ENCODE results near the gene RANBP3. TPM values are rescaled to one million over a fixed set of nuclear protein-coding genes. Genes with fewer than 3 reads are reported as not detected.
"Not testable (repeated sequence)": the region's sequence is repeated elsewhere in the genome, so short reads cannot be mapped to it uniquely, and the experiment has no call there.

Gene RANBP3
- total RNA-seq, 3 donors from 2014 or later, result 54.4 to 66.2 (median 64.9) TPM

DNA sequence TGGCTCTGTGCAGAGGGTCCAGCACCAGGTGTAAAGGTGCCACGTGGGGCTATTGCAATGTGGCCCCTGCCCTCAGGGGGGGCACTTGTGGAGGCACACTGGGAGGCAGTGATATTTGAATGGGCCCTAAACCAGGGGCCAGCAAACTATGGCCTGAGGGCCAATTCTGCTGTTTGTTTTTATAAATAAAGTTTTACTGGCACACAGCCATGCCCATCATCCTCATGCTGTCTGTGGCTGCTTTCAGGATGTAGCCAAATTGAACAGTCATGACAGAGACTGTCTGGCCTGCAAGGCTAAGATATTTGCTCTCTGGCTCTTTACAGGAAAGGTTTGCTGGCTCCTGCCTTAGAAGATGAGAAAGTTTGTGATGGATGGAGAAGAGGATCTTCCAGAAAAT lies 33.9 kb upstream of the RANBP3 start:
- Histone ChIP-seq H3K4me1 (no peaks in the 10 kb centered on the region), H3K27me3 (no peaks in the 10 kb centered on the region), H3K36me3 (no peaks in the 10 kb centered on the region), H3K9me3 (no peaks in the 10 kb centered on the region), H3K27ac (no peak overlapping the region), H3K4me3 (no peak overlapping the region)
- no peak for TF ChIP-seq POLR2AphosphoS5 (IDR thresholded peaks at IDR 0.05)
- TF ChIP-seq, protein P1, sequence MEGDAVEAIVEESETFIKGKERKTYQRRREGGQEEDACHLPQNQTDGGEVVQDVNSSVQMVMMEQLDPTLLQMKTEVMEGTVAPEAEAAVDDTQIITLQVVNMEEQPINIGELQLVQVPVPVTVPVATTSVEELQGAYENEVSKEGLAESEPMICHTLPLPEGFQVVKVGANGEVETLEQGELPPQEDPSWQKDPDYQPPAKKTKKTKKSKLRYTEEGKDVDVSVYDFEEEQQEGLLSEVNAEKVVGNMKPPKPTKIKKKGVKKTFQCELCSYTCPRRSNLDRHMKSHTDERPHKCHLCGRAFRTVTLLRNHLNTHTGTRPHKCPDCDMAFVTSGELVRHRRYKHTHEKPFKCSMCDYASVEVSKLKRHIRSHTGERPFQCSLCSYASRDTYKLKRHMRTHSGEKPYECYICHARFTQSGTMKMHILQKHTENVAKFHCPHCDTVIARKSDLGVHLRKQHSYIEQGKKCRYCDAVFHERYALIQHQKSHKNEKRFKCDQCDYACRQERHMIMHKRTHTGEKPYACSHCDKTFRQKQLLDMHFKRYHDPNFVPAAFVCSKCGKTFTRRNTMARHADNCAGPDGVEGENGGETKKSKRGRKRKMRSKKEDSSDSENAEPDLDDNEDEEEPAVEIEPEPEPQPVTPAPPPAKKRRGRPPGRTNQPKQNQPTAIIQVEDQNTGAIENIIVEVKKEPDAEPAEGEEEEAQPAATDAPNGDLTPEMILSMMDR (IDR thresholded peaks at IDR 0.05), result no peak
- no peak for TF ChIP-seq POLR2A (IDR thresholded peaks at IDR 0.05)
- DNase-seq (ENCODE audit: low spot score in 2 of 2), result no peak
- intact Hi-C loops (cut with DNase I; ENCODE audit: low total_unique reads), result no loop called here

DNA sequence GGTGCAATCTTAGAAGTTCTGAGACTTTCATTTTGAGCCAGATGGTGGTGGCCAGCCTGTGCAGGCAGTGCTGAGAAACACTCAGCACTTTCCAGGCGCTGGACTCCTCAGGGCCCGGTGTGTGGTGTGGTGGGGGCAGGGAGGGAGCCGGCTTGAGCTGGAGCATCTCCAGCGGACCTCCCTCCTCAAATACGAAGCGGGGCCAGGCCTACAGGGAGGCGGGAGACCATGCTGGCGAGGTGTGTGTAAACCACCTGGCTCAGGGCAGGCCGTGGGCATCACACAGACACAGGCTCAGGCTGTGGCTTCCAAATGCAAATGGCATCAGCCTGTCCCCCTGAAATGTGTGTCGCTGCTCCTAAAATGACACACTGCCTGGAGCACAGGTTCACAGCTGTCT lies 33.3 kb upstream of the RANBP3 start:
- no peaks in the 10 kb centered on the region for H3K4me1 ChIP-seq
- TF ChIP-seq POLR2A (IDR thresholded peaks at IDR 0.05), result no peak
- TF ChIP-seq POLR2AphosphoS5 (IDR thresholded peaks at IDR 0.05), result no peak
- TF ChIP-seq, protein P1 (IDR thresholded peaks at IDR 0.05), result no peak
- no peaks in the 10 kb centered on the region for H3K27me3 ChIP-seq
- H3K27ac ChIP-seq, result no peak overlapping the region
- intact Hi-C loops (cut with DNase I; ENCODE audit: low total_unique reads), result no loop called here
- no peaks in the 10 kb centered on the region for H3K9me3 ChIP-seq
- H3K4me3 ChIP-seq, result no peak overlapping the region
- H3K36me3 ChIP-seq, result no peaks in the 10 kb centered on the region
- DNase-seq (ENCODE audit: low spot score in 2 of 2), result no peak

DNA sequence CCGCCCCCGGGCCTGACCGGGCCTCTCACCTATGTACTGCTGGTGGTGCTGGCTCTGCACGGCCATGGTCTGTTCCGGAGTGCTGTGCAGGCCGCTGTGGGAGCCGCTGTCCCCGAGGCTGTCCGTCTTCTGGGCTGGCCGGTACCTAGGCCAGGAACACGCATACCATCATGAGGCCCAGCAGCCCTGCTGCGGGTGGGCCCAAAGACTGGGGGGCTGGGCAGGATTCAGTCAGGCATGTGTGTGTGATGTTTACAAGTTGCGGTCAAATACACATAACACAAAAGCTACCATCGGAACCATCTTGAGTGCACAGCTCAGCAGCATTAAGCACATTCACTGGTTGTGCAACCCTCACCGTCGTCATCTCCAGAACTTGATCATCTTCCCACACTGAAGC lies 32.2 kb upstream of the RANBP3 start:
- TF ChIP-seq POLR2A (IDR thresholded peaks at IDR 0.05) (no peak), POLR2AphosphoS5 (IDR thresholded peaks at IDR 0.05) (no peak)
- TF ChIP-seq, protein P1 (IDR thresholded peaks at IDR 0.05), result no peak
- no peaks in the 10 kb centered on the region for H3K27me3 ChIP-seq
- no peak overlapping the region for H3K27ac ChIP-seq
- intact Hi-C loops (cut with DNase I; ENCODE audit: low total_unique reads), result no loop called here
- no peaks in the 10 kb centered on the region for H3K36me3 ChIP-seq
- no peak overlapping the region for H3K4me3 ChIP-seq
- no peaks in the 10 kb centered on the region for H3K9me3 ChIP-seq
- H3K4me1 ChIP-seq, result no peaks in the 10 kb centered on the region
- DNase-seq (ENCODE audit: low spot score in 2 of 2), result no peak

DNA sequence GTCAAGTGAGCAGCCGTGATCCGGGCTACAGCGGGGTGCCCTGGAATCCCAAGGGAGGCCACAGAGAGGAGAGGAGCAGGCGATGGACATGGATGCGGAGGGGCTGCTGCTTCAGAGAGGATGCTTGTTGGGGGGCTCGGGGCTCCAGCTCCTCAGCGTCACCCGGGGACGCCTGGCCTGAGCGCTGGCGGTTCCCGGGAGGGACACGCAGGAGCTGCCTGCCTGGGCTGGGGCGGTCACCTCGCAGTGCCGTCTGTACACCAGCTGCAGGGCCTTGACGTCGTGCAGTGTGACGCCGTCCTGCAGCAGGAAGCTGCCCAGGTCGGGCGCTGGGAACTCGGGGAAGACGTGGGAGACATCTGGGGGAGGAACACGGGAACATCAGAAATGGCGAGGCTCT lies 29.9 kb upstream of the RANBP3 start:
- intact Hi-C loops (cut with DNase I; ENCODE audit: low total_unique reads), result loop anchor here (1.0 kb wide), 1 partner anchor 21 kb away; no protein-coding TSS in a partner anchor
- Histone ChIP-seq H3K4me3 (no peak overlapping the region), H3K36me3 (no peaks in the 10 kb centered on the region), H3K27ac (no peak overlapping the region), H3K4me1 (no peaks in the 10 kb centered on the region), H3K9me3 (no peaks in the 10 kb centered on the region), H3K27me3 (no peaks in the 10 kb centered on the region)
- TF ChIP-seq, protein P1 (IDR thresholded peaks at IDR 0.05), result no peak
- TF ChIP-seq POLR2AphosphoS5 (IDR thresholded peaks at IDR 0.05) (no peak), POLR2A (IDR thresholded peaks at IDR 0.05) (no peak)
- no peak for DNase-seq (ENCODE audit: low spot score in 2 of 2)

DNA sequence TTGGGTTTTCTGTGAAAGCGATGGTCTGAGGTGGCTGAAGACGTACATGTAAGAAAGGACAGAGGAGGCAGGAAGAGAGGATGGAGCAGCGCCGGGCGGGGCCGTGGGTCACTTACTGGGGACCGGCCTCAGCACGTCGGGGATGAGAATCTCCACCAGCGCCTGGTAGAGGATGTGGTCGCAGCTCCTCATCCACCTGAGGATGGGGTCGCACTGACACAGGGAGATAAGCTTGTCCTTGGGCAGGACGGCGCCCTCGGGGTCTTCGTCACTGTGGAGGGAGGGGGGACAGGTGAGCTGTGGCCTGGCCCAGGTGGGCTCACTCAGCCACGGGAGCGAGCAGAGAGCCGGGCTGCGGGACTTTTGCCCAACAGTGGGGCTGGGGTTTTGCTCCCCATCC lies 29.0 kb upstream of the RANBP3 start:
- H3K36me3 ChIP-seq, result no peaks in the 10 kb centered on the region

DNA sequence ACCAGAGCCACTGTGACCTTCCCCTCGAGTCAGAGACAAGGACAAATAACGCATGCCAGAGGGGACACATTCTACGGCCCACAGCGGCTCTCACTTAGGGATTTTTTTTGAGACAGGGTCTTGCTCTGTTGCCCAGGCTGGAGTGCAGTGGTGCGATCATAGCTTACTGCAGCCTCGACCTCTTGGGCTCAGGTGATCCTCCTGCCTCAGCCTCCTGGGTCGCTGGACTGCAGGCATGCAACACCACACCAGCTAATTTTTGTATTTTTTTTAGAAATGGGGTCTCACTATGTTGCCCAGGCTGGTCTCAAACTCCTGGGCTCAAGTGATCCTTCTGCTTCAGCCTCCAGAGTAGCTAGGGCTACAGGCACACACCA lies 28.1 kb upstream of the RANBP3 start:
- not testable (repeated sequence) for H3K4me1 ChIP-seq

More for the DNA sequence above, 29.0 kb upstream of the RANBP3 start:
- no peaks in the 10 kb centered on the region for H3K4me1 ChIP-seq
- TF ChIP-seq POLR2AphosphoS5 (IDR thresholded peaks at IDR 0.05) (no peak), POLR2A (IDR thresholded peaks at IDR 0.05) (no peak)
- TF ChIP-seq, protein P1 (IDR thresholded peaks at IDR 0.05), result no peak
- DNase-seq (ENCODE audit: low spot score in 2 of 2), result no peak
- no peak overlapping the region for H3K4me3 ChIP-seq
- no peaks in the 10 kb centered on the region for H3K9me3 ChIP-seq
- intact Hi-C loops (cut with DNase I; ENCODE audit: low total_unique reads), result no loop called here
- H3K27me3 ChIP-seq, result no peaks in the 10 kb centered on the region
- no peak overlapping the region for H3K27ac ChIP-seq

More for the DNA sequence above, 28.1 kb upstream of the RANBP3 start:
- intact Hi-C loops (cut with DNase I; ENCODE audit: low total_unique reads); H3K27me3 ChIP-seq; H3K4me3 ChIP-seq; H3K36me3 ChIP-seq; H3K9me3 ChIP-seq; DNase-seq (ENCODE audit: low spot score in 2 of 2); H3K27ac ChIP-seq: not testable (repeated sequence)
